ENCODE measurements around the gene THOC5. TPM values are rescaled to one million over a fixed set of nuclear protein-coding genes. Genes with fewer than 3 reads are reported as not detected.

THOC5 gene
- polyA plus RNA-seq, 1 of the 3 experiments (the other 2 are of a cell fraction): 95.9 TPM

DNA sequence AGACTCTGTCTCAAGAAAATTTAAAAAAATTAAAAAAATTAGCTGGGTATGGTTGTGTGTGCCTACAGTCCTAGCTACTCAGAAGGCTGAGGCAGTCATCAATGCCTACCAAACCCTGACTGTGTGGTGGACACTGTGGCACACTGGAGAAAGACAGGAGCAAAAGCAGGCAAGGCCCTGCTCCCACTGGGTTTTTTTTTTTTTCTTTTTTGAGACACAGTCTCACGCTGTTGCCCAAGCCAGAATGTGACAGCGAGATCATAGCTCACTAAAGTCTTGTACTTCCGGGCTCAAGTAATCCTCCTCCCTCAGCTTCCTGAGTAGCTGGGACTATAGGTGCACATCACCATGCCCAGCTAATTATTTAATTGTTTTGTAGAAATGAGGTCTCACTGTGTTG is 68.9 kb downstream of the THOC5 start:
- no peaks in the 10 kb centered on the region for H3F3A ChIP-seq (replicated peaks; ENCODE audit: insufficient read depth)
- no peak overlapping the region for H3K4me2 ChIP-seq
- H3K36me3 ChIP-seq (replicated peaks in 1 of 2; ENCODE audit: control insufficient read depth in 1 of 2, insufficient read depth in 2 of 2, low read length in 1 of 2): no peaks in the 10 kb centered on the region
- H3K27me3 ChIP-seq (ENCODE audit: insufficient read depth): peaks cover 8% of the 10 kb centered on the region; the same call in 1 of the 2 replicates
- ChIA-PET POLR2A (no interaction called here), CTCF (no interaction called here)
- no peak overlapping the region for H3K4me3 ChIP-seq (ENCODE audit: low read depth in 2 of 2, low read length in 1 of 2)
- no peak overlapping the region for H3K9ac ChIP-seq
- H3K9me2 ChIP-seq: no peaks in the 10 kb centered on the region
- no peaks in the 10 kb centered on the region for H3K9me3 ChIP-seq
- H3K27ac ChIP-seq (ENCODE audit: low read depth in 2 of 2, low read length in 1 of 2): no peak overlapping the region
- peaks cover 0 to 10% of the 10 kb centered on the region in 2 experiments; a peak in 1 of 4 replicates for H3K4me1 ChIP-seq (ENCODE audit: control insufficient read depth in 1 of 2, insufficient read depth in 2 of 2, low read depth in 1 of 2, low read length in 1 of 2)
- 94% methylated on average over 3 of the region's 3 CpGs for WGBS (ENCODE audit: low lambda C conversion rate)
- no peaks in the 10 kb centered on the region for H3K79me2 ChIP-seq (ENCODE audit: insufficient read depth)
- no peaks in the 10 kb centered on the region for H4K20me1 ChIP-seq (ENCODE audit: insufficient read depth)
- DNase-seq: no peak
- H2AFZ ChIP-seq (ENCODE audit: low read depth): no peak overlapping the region
- TF ChIP-seq NRF1 (IDR thresholded peaks at IDR 0.05; ENCODE audit: low read depth, low read length) (no peak), RAD21 (IDR thresholded peaks at IDR 0.05; ENCODE audit: low read length) (no peak), MXI1 (IDR thresholded peaks at IDR 0.05; ENCODE audit: low read depth, low read length) (no peak), RFX5 (IDR thresholded peaks at IDR 0.05; ENCODE audit: low read length) (no peak), MEF2A (IDR thresholded peaks at IDR 0.05; ENCODE audit: borderline replicate concordance, low read depth) (no peak), SIN3A (IDR thresholded peaks at IDR 0.05; ENCODE audit: borderline replicate concordance, low read depth, low read length) (no peak), GABPA (IDR thresholded peaks at IDR 0.05; ENCODE audit: low read depth) (no peak), TEAD4 (IDR thresholded peaks at IDR 0.05; ENCODE audit: borderline replicate concordance, insufficient read depth) (no peak), JUND (IDR thresholded peaks at IDR 0.05) (no peak), SMC3 (IDR thresholded peaks at IDR 0.05; ENCODE audit: low read depth, low read length) (no peak)
- TF ChIP-seq, protein P1, sequence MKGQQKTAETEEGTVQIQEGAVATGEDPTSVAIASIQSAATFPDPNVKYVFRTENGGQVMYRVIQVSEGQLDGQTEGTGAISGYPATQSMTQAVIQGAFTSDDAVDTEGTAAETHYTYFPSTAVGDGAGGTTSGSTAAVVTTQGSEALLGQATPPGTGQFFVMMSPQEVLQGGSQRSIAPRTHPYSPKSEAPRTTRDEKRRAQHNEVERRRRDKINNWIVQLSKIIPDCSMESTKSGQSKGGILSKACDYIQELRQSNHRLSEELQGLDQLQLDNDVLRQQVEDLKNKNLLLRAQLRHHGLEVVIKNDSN (IDR thresholded peaks at IDR 0.05; ENCODE audit: borderline replicate concordance, low read depth): no peak
- TF ChIP-seq, protein P2, sequence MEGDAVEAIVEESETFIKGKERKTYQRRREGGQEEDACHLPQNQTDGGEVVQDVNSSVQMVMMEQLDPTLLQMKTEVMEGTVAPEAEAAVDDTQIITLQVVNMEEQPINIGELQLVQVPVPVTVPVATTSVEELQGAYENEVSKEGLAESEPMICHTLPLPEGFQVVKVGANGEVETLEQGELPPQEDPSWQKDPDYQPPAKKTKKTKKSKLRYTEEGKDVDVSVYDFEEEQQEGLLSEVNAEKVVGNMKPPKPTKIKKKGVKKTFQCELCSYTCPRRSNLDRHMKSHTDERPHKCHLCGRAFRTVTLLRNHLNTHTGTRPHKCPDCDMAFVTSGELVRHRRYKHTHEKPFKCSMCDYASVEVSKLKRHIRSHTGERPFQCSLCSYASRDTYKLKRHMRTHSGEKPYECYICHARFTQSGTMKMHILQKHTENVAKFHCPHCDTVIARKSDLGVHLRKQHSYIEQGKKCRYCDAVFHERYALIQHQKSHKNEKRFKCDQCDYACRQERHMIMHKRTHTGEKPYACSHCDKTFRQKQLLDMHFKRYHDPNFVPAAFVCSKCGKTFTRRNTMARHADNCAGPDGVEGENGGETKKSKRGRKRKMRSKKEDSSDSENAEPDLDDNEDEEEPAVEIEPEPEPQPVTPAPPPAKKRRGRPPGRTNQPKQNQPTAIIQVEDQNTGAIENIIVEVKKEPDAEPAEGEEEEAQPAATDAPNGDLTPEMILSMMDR (IDR thresholded peaks at IDR 0.05): no peak
- TF ChIP-seq, protein P3, sequence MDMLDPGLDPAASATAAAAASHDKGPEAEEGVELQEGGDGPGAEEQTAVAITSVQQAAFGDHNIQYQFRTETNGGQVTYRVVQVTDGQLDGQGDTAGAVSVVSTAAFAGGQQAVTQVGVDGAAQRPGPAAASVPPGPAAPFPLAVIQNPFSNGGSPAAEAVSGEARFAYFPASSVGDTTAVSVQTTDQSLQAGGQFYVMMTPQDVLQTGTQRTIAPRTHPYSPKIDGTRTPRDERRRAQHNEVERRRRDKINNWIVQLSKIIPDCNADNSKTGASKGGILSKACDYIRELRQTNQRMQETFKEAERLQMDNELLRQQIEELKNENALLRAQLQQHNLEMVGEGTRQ (IDR thresholded peaks at IDR 0.05; ENCODE audit: borderline replicate concordance, low read depth, low read length): no peak
- TF ChIP-seq, protein P4, sequence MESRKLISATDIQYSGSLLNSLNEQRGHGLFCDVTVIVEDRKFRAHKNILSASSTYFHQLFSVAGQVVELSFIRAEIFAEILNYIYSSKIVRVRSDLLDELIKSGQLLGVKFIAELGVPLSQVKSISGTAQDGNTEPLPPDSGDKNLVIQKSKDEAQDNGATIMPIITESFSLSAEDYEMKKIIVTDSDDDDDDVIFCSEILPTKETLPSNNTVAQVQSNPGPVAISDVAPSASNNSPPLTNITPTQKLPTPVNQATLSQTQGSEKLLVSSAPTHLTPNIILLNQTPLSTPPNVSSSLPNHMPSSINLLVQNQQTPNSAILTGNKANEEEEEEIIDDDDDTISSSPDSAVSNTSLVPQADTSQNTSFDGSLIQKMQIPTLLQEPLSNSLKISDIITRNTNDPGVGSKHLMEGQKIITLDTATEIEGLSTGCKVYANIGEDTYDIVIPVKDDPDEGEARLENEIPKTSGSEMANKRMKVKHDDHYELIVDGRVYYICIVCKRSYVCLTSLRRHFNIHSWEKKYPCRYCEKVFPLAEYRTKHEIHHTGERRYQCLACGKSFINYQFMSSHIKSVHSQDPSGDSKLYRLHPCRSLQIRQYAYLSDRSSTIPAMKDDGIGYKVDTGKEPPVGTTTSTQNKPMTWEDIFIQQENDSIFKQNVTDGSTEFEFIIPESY (IDR thresholded peaks at IDR 0.05; ENCODE audit: borderline replicate concordance, low read depth): no peak
